Thyroid gland (tissue), 4 donors: ENCODE data around the gene ANTXRL. TPM values are rescaled to one million over a fixed set of nuclear protein-coding genes. Genes with fewer than 3 reads are reported as not detected.
"Not testable (repeated sequence)": the region's sequence is repeated elsewhere in the genome, so short reads cannot be mapped to it uniquely, and the experiment has no call there.

Source experiments
- DNase-seq, 2 donors: peaks; one replicate each; pipeline ENCODE4 v3.0.0-alpha.2; 2019
- H3K27ac ChIP-seq, 3 donors: fragments of 200-600 bp; sonication (generic); 1 replicate in 2 of 3; 2 replicates in 1 of 3; pipeline ENCODE4 v1.5.1; 2016 to 2019; ENCODE audit warnings: mild to moderate bottlenecking in 1 of 3, moderate library complexity in 1 of 3
- H3K27me3 ChIP-seq: fragments of 200-600 bp; sonication (generic); one replicate; pipeline ENCODE4 v1.5.1; 2019
- H3K36me3 ChIP-seq, 2 donors: fragments of 200-600 bp; sonication (generic); one replicate each; pipeline ENCODE4 v1.5.1; 2016 to 2019
- H3K4me1 ChIP-seq, 2 donors: fragments of 200-600 bp; sonication (generic); one replicate each; pipeline ENCODE4 v1.5.1; 2017 to 2019
- H3K4me3 ChIP-seq, 3 donors: fragments of 200-600 bp; sonication (generic); replicated peaks in 1 of 3; 1 replicate in 2 of 3; 2 replicates in 1 of 3; pipeline ENCODE4 v1.5.1; 2016; ENCODE audit warnings: mild to moderate bottlenecking in 1 of 3
- H3K9me3 ChIP-seq: fragments of 200-600 bp; sonication (generic); one replicate; pipeline ENCODE4 v1.5.1; 2017
- POLR2A ChIP-seq, 2 donors: fragments of 450-650 bp; IDR thresholded peaks; one replicate each; pipeline ENCODE4 v1.6.1; 2017; ENCODE audit warnings: antibody characterized with exemption in 2 of 2, mild to moderate bottlenecking in 2 of 2, moderate library complexity in 1 of 2
- WGBS, 2 donors: methylation state at CpG; one replicate each; pipeline ENCODE4 v1.1.5; 2017; 5-methylcytosine and 5-hydroxymethylcytosine counted together
- intact Hi-C: fragments of 100-400 bp; cut with DNase I; formaldehyde crosslinking; loops from one replicate; pipeline ENCODE4 v1.15.1; 2023
- total RNA-seq, 4 donors: library from RNA; depleted of rRNA; stranded (reverse); fragments of >200 nt; gene quantifications; one replicate each; pipeline ENCODE4 v1.2.3, GENCODE V29; 2016
- TF ChIP-seq, protein P1 (sequence below), 6 experiments: fragments of 200-600 bp in 3 of 6; fragments of 450-650 bp in 3 of 6; sonication (generic) in 3 of 6; IDR thresholded peaks; one replicate each; pipeline ENCODE4 v1.5.1; 2016 to 2019; ENCODE audit warnings: antibody characterized with exemption in 6 of 6, mild to moderate bottlenecking in 2 of 6, inconsistent platforms in 1 of 6, moderate library complexity in 1 of 6

ANTXRL gene
- total RNA-seq, 4 donors from 2014 or later = not detected

DNA sequence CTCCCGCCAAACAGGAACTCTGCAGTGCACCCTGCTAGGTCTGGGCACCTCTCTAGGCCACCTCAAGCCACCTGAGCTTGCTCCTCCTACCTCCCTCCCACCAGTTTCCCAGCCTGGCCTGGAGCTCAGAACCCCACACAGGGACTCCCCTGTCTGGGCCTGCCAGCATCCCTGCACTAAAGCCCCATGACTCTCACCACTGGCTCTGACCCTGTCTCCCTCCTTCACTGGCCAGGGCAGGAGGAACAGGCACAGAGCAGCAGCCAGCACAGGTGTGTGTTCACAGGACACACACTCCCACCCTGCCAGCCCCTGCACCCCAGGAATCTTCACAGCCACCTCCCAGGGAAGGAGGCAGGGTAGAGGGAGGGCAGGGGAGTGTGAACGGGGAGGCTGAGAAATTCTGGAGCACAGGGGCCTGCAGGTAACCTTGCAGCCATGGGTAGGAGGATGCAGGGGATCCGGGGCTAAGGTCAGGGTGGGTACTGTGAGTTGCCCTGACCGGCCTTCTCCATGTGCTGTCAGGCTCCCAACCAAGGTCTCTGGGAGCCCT, 13.9 kb upstream of the ANTXRL start:
- no peaks in the 10 kb centered on the region for H3K36me3 ChIP-seq
- WGBS, 2 donors = 75 to 100% methylated on average over 2 to 4 of the region's 4 CpGs
- DNase-seq = no peak

DNA sequence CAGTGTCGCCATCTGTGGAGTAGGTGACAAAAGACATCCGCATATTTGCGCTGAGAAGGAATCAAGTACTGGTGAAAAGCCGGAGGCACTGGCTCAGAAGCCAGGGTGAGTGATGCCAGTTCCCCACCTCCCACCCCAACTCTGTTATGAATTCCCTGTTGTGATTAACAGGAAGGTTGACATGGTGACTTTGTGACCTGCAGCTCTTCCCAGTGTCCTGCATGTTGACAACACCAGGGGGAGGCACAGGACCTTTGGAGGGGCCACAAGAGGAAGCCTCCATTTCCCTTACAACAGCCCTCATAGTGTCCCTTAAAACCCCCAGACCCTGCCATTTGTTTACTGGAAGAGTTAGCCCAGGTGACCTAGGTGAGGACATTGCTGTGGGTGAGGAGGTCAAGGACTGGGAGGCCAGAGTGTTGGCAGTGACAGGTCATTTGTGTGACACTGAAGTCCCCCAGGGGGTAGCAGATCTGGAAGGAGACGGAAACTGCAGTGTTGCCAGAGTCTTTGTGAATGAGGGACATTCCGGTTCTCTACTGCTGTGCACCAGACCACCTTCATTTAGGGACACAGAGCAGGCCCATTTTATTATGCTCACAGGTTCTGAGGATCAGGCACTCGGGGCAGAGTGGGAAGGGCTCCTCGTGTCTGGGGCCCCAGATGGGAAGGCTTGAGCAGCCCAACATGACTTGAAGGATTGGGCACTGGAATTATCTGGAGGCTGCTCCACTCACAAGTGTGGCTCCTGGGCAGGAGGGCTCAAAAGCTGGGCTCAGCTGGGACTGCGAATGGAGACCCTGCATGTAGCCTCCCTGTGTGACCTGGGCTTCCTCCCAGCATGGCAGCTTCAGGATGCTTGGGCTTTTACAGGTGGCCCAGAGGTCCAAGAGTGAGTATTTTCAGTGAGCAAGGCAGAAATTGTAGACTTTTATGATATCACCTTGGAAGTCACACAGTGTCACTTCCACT, 13.0 kb upstream of the ANTXRL start:
- TF ChIP-seq, protein P1, sequence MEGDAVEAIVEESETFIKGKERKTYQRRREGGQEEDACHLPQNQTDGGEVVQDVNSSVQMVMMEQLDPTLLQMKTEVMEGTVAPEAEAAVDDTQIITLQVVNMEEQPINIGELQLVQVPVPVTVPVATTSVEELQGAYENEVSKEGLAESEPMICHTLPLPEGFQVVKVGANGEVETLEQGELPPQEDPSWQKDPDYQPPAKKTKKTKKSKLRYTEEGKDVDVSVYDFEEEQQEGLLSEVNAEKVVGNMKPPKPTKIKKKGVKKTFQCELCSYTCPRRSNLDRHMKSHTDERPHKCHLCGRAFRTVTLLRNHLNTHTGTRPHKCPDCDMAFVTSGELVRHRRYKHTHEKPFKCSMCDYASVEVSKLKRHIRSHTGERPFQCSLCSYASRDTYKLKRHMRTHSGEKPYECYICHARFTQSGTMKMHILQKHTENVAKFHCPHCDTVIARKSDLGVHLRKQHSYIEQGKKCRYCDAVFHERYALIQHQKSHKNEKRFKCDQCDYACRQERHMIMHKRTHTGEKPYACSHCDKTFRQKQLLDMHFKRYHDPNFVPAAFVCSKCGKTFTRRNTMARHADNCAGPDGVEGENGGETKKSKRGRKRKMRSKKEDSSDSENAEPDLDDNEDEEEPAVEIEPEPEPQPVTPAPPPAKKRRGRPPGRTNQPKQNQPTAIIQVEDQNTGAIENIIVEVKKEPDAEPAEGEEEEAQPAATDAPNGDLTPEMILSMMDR (IDR thresholded peaks at IDR 0.05) = peak in 1 of 6 experiments; percentile 11
- TF ChIP-seq POLR2A (IDR thresholded peaks at IDR 0.05) = no peak
- H3K4me1 ChIP-seq = no peaks in the 10 kb centered on the region
- H3K4me3 ChIP-seq = no peak overlapping the region
- no peak overlapping the region for H3K27ac ChIP-seq
- no peaks in the 10 kb centered on the region for H3K36me3 ChIP-seq
- intact Hi-C loops = no loop called here
- WGBS, 2 donors = 86 to 91% methylated on average over 8 to 9 of the region's 9 CpGs
- no peaks in the 10 kb centered on the region for H3K9me3 ChIP-seq
- no peak for DNase-seq
- no peaks in the 10 kb centered on the region for H3K27me3 ChIP-seq

More for the DNA sequence above, 13.9 kb upstream of the ANTXRL start:
- H3K27ac ChIP-seq = no peak overlapping the region
- no peak overlapping the region for H3K4me3 ChIP-seq
- no peaks in the 10 kb centered on the region for H3K9me3 ChIP-seq
- intact Hi-C loops = no loop called here
- no peaks in the 10 kb centered on the region for H3K4me1 ChIP-seq
- no peak for TF ChIP-seq POLR2A (IDR thresholded peaks at IDR 0.05)
- TF ChIP-seq, protein P1 (IDR thresholded peaks at IDR 0.05) = no peak
- H3K27me3 ChIP-seq = no peaks in the 10 kb centered on the region

DNA sequence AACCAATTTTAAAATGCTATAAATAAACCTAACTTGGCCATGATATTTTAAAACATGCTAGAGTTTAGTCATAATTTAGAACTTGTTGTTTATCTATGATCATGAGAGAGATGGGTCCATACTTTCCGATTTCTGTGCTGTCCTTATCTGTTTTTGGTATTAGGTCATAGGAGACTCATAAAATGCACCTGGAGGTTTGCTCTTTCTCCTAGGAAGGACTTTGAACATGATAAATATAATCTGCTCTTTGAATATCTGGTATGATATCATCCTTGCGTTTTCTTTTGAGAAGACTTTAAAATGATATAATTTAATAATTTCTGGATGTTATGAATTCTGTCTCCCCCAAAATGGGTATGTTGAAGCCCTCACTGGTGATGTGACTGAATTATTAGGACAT, 9.0 kb upstream of the ANTXRL start:
- Histone ChIP-seq H3K4me3 (no peak overlapping the region), H3K27me3 (no peaks in the 10 kb centered on the region), H3K36me3 (no peaks in the 10 kb centered on the region), H3K9me3 (no peaks in the 10 kb centered on the region), H3K4me1 (peaks cover 5% of the 10 kb centered on the region in 2 donors), H3K27ac (no peak overlapping the region)
- DNase-seq = no peak
- WGBS, 2 donors = 87 to 93% methylated on average over 2 of the region's 2 CpGs
- intact Hi-C loops = no loop called here
- TF ChIP-seq POLR2A (IDR thresholded peaks at IDR 0.05) = no peak
- TF ChIP-seq, protein P1 (IDR thresholded peaks at IDR 0.05) = no peak

DNA sequence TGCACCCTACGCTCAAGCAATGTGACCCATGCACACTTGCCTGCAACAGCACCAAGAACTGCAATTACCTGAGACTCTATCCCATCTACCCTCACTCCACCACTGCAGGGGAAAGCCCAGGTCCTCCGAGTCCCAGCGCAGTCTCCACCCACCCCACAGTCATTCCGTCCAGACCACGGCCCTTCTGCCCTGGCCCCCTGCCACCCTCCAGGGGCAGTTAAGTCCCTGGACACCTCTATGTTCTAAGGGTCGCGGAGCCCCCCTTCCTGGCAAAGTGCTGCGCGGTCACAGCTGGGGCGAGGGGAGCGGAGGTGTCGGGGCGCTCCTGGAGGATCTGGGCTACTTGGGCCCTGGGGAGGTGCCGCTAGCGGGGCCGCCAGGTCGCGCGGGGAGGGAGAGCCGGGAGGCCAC, 4.4 kb upstream of the ANTXRL start:
- not testable (repeated sequence) for H3K9me3 ChIP-seq, H3K27me3 ChIP-seq, H3K36me3 ChIP-seq
- WGBS, 2 donors = 11 to 14% methylated on average over 7 to 12 of the region's 20 CpGs
- intact Hi-C loops = loop anchor here (5.0 to 10.0 kb wide), 2 partner anchors 178 to 1100 kb away; partner anchors contain the start of gene ZNF488
- Histone ChIP-seq H3K4me1 (peaks cover 10 to 18% of the 10 kb centered on the region in 2 donors), H3K27ac (peak overlapping the region in 1 of 3 donors; percentile 32), H3K4me3 (peak overlapping the region in 2 of 3 donors; percentile 11 to 43)
- peak in 1 of 2 donors; percentile 21 for DNase-seq

DNA sequence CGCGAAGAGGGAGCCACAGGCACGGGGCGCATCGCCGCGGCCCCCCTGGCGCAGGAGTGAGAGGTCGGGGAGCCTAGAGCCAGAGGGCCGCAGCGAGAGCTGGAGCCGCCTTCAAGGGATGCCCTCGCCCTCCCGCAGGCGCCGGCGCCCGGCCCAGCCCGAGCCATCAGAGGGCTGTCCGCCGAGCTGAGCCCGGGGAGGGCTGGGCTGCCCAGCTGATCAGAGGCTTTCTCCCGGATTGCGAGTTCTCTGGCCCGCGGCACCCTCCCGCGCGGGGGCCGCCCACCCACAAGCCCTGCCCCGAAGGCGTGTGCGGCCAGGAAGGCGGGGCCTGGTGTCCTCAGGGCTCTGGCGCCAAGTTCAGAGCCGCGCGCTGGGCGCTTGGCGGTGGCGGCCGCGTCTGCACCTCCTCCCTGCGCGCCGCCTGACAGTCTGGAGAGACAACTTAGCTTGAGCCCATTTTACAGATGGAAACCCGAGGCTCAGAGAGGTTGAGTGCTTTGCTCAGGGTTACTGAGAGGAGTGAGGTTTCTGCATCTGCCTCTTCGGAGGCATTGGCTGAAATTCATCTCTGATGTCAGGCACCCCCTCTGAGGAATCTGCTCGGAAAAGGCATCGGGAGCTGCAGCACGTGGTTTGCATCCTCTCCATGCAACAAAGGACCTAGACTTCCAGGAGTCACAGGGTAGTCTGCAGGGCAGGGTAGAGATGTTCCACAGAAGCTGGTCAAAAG, 3.8 kb upstream of the ANTXRL start:
- DNase-seq = peak; percentile 85
- no peaks in the 10 kb centered on the region for H3K36me3 ChIP-seq
- H3K9me3 ChIP-seq = no peaks in the 10 kb centered on the region
- peaks cover 16 to 24% of the 10 kb centered on the region in 2 donors for H3K4me1 ChIP-seq
- 20 to 33% methylated on average over 3 to 10 of the region's 51 CpGs for WGBS, 2 donors
- H3K27ac ChIP-seq = peak overlapping the region in 1 of 3 donors; percentile 32
- TF ChIP-seq, protein P1 (IDR thresholded peaks at IDR 0.05) = peak in 1 of 6 experiments; percentile 20
- peak in 1 of 2 donors; percentile 60 for TF ChIP-seq POLR2A (IDR thresholded peaks at IDR 0.05)
- intact Hi-C loops = loop anchor here (5.0 to 10.0 kb wide), 2 partner anchors 178 to 1099 kb away; partner anchors contain the start of gene ZNF488
- no peaks in the 10 kb centered on the region for H3K27me3 ChIP-seq
- peak overlapping the region in 2 of 3 donors; percentile 11 to 43 for H3K4me3 ChIP-seq
